HCT116 (cell line): ENCODE measurements around the gene ISOC2. TPM values are rescaled to one million over a fixed set of nuclear protein-coding genes. Genes with fewer than 3 reads are reported as not detected.

Experiments used
- ATAC-seq: fragments of 200-7000 bp; cut with Tn5 transposase; 2 replicates; pipeline ENCODE4 v1.9.1; 2020; ENCODE audit warnings: mild to moderate bottlenecking, moderate library complexity
- BruUV-seq: library from RNA; stranded (reverse); fragments of 400-500 nt; replicated peaks from 2 replicates; lab custom pipeline; 2021; lab: Mats Ljungman, UMichigan
- CTCF ChIA-PET: fragments of 300-600 bp; sonication (Branson Sonifier 250); formaldehyde crosslinking; loops from one replicate; lab custom pipeline; 2021; ENCODE audit warnings: antibody characterized with exemption; lab: Charles Lee
- POLR2A ChIA-PET: fragments of 300-600, 350-600 bp; sonication (Branson Sonifier 250); formaldehyde crosslinking; loops from one replicate; lab custom pipeline; 2021; ENCODE audit warnings: antibody characterized with exemption; lab: Charles Lee
- RAD21 ChIA-PET, 2 experiments: fragments of 300-600 bp; sonication (Branson Sonifier 250); formaldehyde crosslinking; loops; one replicate each; lab custom pipeline; 2023; ENCODE audit warnings: low total read pairs in 2 of 2; ENCODE audit not compliant: uncharacterized antibody in 2 of 2, unreplicated experiment in 2 of 2, low non-redundant PET in 1 of 2; lab: Charles Lee
- DNase-seq: peaks from one replicate; pipeline ENCODE4 v3.0.0-alpha.2; 2010; ENCODE audit warnings: low read depth, low spot score
- H2AFZ ChIP-seq: fragments of 200-600 bp; shearing (Covaris generic), sonication (generic); 2 replicates; pipeline ENCODE4 v1.6.1; 2017; ENCODE audit warnings: low read depth, mixed run types, mixed read lengths, antibody characterized with exemption, low read length; ENCODE audit not compliant: poor library complexity, severe bottlenecking
- H3K27ac ChIP-seq: 2 replicates; pipeline ENCODE4 v1.5.1; 2012; ENCODE audit warnings: low read depth, low read length
- H3K27me3 ChIP-seq: fragments of 200-600 bp; sonication (generic); 2 replicates; pipeline ENCODE4 v1.6.1; 2016; ENCODE audit warnings: mixed run types, low read length, mixed read lengths; ENCODE audit not compliant: insufficient read depth
- H3K36me3 ChIP-seq, 2 experiments: fragments of 200-500 bp in 1 of 2; fragments of 200-600 bp in 1 of 2; sonication (Bioruptor generic) in 1 of 2; sonication (generic) in 1 of 2; 2 replicates each; pipeline versions ENCODE4 v1.5.1 to v1.6.1; 2014 to 2016; ENCODE audit warnings: low read length in 2 of 2, inconsistent platforms in 1 of 2, mixed read lengths in 1 of 2, mixed run types in 1 of 2; ENCODE audit not compliant: insufficient read depth in 2 of 2, control insufficient read depth in 1 of 2
- H3K4me1 ChIP-seq, 2 experiments: fragments of 200-600 bp in 1 of 2; sonication (generic) in 1 of 2; 2 replicates each; pipeline versions ENCODE4 v1.5.1 to v1.6.1; 2012 to 2017; ENCODE audit warnings: low read length in 2 of 2, inconsistent platforms in 1 of 2, mild to moderate bottlenecking in 1 of 2, mixed read lengths in 1 of 2, mixed run types in 1 of 2, moderate library complexity in 1 of 2; ENCODE audit not compliant: insufficient read depth in 2 of 2, control insufficient read depth in 1 of 2
- H3K4me2 ChIP-seq: fragments of 200-600 bp; sonication (generic); 2 replicates; pipeline ENCODE4 v1.6.1; 2017; ENCODE audit warnings: mixed run types, low read length, mixed read lengths
- H3K4me3 ChIP-seq, 2 experiments: fragments of 200-600 bp in 1 of 2; sonication (generic) in 1 of 2; replicated peaks in 1 of 2; 2 replicates each; pipeline ENCODE4 v1.5.1; 2011 to 2016; ENCODE audit warnings: low read length in 2 of 2, control low read depth in 1 of 2, low read depth in 1 of 2, mild to moderate bottlenecking in 1 of 2, mixed read lengths in 1 of 2, mixed run types in 1 of 2
- H3K79me2 ChIP-seq: fragments of 200-600 bp; sonication (generic); 2 replicates; pipeline ENCODE4 v1.6.1; 2017; ENCODE audit warnings: mild to moderate bottlenecking, mixed run types, low read length, moderate library complexity, mixed read lengths; ENCODE audit not compliant: insufficient read depth
- H3K9ac ChIP-seq: fragments of 200-600 bp; sonication (generic); 2 replicates; pipeline ENCODE4 v1.6.1; 2016; ENCODE audit warnings: low read length, mixed read lengths
- H3K9me2 ChIP-seq: fragments of 200-600 bp; sonication (generic), shearing (Covaris generic); 2 replicates; pipeline ENCODE4 v1.6.1; 2017; ENCODE audit warnings: mixed run types, mild to moderate bottlenecking, moderate library complexity; ENCODE audit not compliant: insufficient read depth
- H3K9me3 ChIP-seq, 2 experiments: fragments of 200-500 bp in 1 of 2; fragments of 200-600 bp in 1 of 2; sonication (Bioruptor generic) in 1 of 2; sonication (generic) in 1 of 2; 2 replicates each; pipeline ENCODE4 v1.6.1; 2014 to 2017; ENCODE audit warnings: low read length in 2 of 2, mixed read lengths in 2 of 2, inconsistent platforms in 1 of 2, low read depth in 1 of 2, mild to moderate bottlenecking in 1 of 2, mixed run types in 1 of 2, moderate library complexity in 1 of 2; ENCODE audit not compliant: control insufficient read depth in 1 of 2, insufficient read depth in 1 of 2
- H4K20me1 ChIP-seq: fragments of 200-600 bp; sonication (generic), shearing (Covaris generic); 2 replicates; pipeline ENCODE4 v1.6.1; 2017; ENCODE audit warnings: mixed run types, mild to moderate bottlenecking, moderate library complexity; ENCODE audit not compliant: insufficient read depth
- ATF3 ChIP-seq: IDR thresholded peaks from 2 replicates; pipeline ENCODE4 v1.6.1; 2012
- CBX3 ChIP-seq: IDR thresholded peaks from 2 replicates; pipeline ENCODE4 v1.6.1; 2012; ENCODE audit warnings: low read depth
- CEBPB ChIP-seq: IDR thresholded peaks from 2 replicates; pipeline ENCODE4 v1.6.1; 2012; ENCODE audit warnings: low read depth
- EGR1 ChIP-seq: IDR thresholded peaks from 2 replicates; pipeline ENCODE4 v1.6.1; 2012; ENCODE audit warnings: low read depth
- ELF1 ChIP-seq: IDR thresholded peaks from 2 replicates; pipeline ENCODE4 v1.6.1; 2012; ENCODE audit warnings: low read depth, borderline replicate concordance
- EZH2 ChIP-seq: fragments of 200-600 bp; sonication (generic); IDR thresholded peaks from 2 replicates; pipeline ENCODE4 v1.6.1; 2017; ENCODE audit warnings: antibody characterized with exemption, mixed run types
- FOSL1 ChIP-seq: IDR thresholded peaks from 2 replicates; pipeline ENCODE4 v1.6.1; 2012; ENCODE audit warnings: low read depth
- JUND ChIP-seq: IDR thresholded peaks from 2 replicates; pipeline ENCODE4 v1.6.1; 2012
- MAX ChIP-seq: IDR thresholded peaks from 2 replicates; pipeline ENCODE4 v1.6.1; 2012
- POLR2A ChIP-seq: IDR thresholded peaks from 2 replicates; pipeline ENCODE4 v1.7.0; 2011; ENCODE audit warnings: borderline replicate concordance; ENCODE audit not compliant: insufficient read depth, insufficient read length; ENCODE audit errors: extremely low read depth
- RAD21 ChIP-seq: IDR thresholded peaks from 2 replicates; pipeline ENCODE4 v1.6.1; 2012; ENCODE audit warnings: low read depth, mild to moderate bottlenecking
- SP1 ChIP-seq: IDR thresholded peaks from 2 replicates; pipeline ENCODE4 v1.6.1; 2012; ENCODE audit warnings: low read depth
- SRF ChIP-seq: IDR thresholded peaks from 2 replicates; pipeline ENCODE4 v1.6.1; 2012; ENCODE audit warnings: low read depth
- TCF7L2 ChIP-seq: IDR thresholded peaks from 2 replicates; pipeline ENCODE4 v1.7.0; 2011; ENCODE audit warnings: borderline replicate concordance, inconsistent platforms; ENCODE audit not compliant: insufficient read depth, insufficient read length; ENCODE audit errors: extremely low read depth
- YY1 ChIP-seq: IDR thresholded peaks from 2 replicates; pipeline ENCODE4 v1.6.1; 2011; ENCODE audit warnings: low read length, low read depth, moderate library complexity, mild to moderate bottlenecking; ENCODE audit not compliant: insufficient replicate concordance; ENCODE audit errors: extremely low read depth
- ZBTB33 ChIP-seq: IDR thresholded peaks from 2 replicates; pipeline ENCODE4 v1.6.1; 2011; ENCODE audit warnings: mild to moderate bottlenecking, low read length, moderate library complexity; ENCODE audit not compliant: insufficient replicate concordance; ENCODE audit errors: extremely low read depth
- ZFX ChIP-seq: fragments of 450-650 bp; IDR thresholded peaks from 2 replicates; pipeline ENCODE4 v1.6.1; 2017
- intact Hi-C: fragments of 100-400 bp; cut with micrococcal nuclease; formaldehyde crosslinking; loops from 2 replicates; pipeline ENCODE4 v1.10.0; 2022
- total RNA-seq: library from RNA; stranded (reverse); gene quantifications from one replicate; pipeline ENCODE4 v1.2.1, GENCODE V29; 2021; ENCODE audit not compliant: unreplicated experiment
- TF ChIP-seq, protein P1 (sequence below), 3 experiments: fragments of 200-600 bp in 1 of 3; sonication (generic) in 1 of 3; IDR thresholded peaks in 2 of 3; conservative IDR thresholded peaks in 1 of 3; 2 replicates each; pipeline ENCODE4 v1.5.1; 2012 to 2017; ENCODE audit warnings: low read depth in 2 of 3, low read length in 2 of 3, antibody characterized with exemption in 1 of 3, borderline replicate concordance in 1 of 3, control low read depth in 1 of 3, mild to moderate bottlenecking in 1 of 3, mixed read lengths in 1 of 3, mixed run types in 1 of 3, moderate library complexity in 1 of 3; ENCODE audit not compliant: insufficient read depth in 1 of 3

The ISOC2 gene
- total RNA-seq, 1 experiment from 2014 or later: 56.8 TPM

DNA sequence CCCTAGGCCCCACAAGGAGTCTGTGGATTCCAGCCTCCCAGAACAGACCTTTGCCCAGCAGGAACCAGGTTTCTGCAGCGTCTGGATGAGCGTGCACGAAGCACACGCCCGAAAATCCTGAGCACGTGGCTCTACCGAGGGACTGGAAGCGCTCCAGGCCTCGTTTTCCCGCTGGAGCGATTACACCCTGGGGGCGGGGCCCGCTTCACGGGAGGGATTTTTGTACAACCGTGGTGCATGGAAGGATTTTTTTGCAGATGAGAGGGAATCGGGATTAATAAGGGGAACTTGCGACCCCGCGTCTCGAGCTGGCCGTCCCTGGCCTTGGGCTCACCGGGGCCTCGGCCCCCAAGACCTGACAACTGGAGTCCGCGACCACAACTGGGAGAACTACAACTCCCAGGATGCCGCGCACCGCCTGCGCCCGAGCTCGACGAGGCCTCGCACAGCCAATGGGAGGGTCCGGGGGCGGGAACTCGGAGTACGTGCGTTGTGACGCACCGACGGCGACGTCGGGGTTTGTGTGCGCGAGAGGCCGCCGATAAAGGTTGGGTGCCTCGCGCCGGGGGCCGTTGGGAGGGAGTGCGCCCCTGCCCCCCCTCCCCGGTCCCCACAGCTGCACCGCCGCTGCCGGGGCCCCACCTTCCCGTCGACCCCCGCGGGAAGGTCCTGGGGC lies 14.8 kb upstream of the ISOC2 start, which contains the start of gene ZNF628 (continued):
- TF ChIP-seq POLR2A: no peak
- TF ChIP-seq, all 23 proteins: peak for 5

DNA sequence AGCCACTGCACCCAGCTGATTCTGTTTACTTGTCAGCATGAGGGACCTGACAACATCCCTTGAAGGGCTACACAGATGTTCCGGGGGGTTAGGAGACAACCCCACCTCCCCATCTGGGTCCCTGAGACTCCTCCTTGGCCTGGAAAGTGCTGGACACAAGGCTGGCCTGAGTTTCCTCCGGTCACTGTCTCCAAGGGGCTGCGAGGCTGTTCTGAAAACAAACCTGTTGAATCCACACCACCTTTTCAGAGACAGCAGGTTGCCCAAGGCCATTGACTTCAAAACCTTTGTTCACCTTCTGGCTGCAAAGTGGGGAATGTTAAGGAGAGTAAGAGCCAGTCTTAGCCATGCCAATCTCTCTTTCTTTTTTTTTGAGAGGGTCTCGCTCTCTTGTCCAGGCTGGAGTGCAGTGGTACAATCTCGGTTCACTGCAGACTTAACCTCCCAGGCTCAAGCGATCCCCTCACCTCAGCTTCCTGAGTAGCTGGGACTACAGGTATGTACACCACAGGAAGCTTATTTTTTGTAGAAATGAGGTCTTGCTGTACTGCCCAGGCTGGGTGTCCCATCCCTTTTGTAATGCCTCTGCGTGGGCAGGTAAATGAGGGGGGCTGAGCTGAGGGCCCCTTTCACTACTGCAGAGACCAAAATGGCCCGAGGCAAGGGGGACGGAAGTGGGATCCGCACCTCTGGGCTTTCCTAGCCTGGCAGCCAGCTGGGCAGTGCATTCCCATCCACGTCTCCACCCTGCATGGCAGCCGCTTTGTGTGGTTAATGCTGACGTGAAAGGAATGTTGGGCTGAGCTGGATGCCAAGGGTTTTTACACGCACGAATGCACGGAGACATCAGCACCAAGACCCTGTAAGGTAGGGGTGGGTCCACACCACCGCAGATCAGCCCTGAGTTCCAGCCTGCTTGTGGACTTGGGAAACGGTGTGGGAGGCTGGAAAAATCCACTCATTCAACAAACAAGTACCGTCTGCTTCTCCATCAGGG lies 13.1 kb upstream of the ISOC2 start:
- no peaks in the 10 kb centered on the region for H3K9me2 ChIP-seq
- ATAC-seq (no peak), DNase-seq (no peak)
- H3K27ac ChIP-seq: peak overlapping the region; percentile 98
- peak overlapping the region in 1 of 2 experiments; percentile 1; a peak in 1 of 4 replicates for H3K4me3 ChIP-seq
- no peak overlapping the region for H2AFZ ChIP-seq
- no peaks in the 10 kb centered on the region for H4K20me1 ChIP-seq
- peak overlapping the region; percentile 90 for H3K9ac ChIP-seq
- intact Hi-C loops: no loop called here
- peaks cover 37 to 58% of the 10 kb centered on the region in 2 experiments for H3K4me1 ChIP-seq
- BruUV-seq: no TSS peak
- POLR2A ChIA-PET: interaction anchor here (1.0 to 1.7 kb wide), 2 partner anchors 10 to 13 kb away, joined by 6 read pairs; partner anchors contain the start of genes ISOC2 and NAT14
- peak overlapping the region; percentile 87 for H3K4me2 ChIP-seq
- no peaks in the 10 kb centered on the region for H3K27me3 ChIP-seq
- no peaks in the 10 kb centered on the region for H3K9me3 ChIP-seq
- peaks cover 0 to 11% of the 10 kb centered on the region in 2 experiments; a peak in 2 of 4 replicates for H3K36me3 ChIP-seq
- RAD21 ChIA-PET: interaction anchor here in 1 of 2 experiments (0.5 kb wide), 1 partner anchor 156 kb away, joined by 4 read pairs; no protein-coding TSS in a partner anchor
- H3K79me2 ChIP-seq: peaks cover 44% of the 10 kb centered on the region
- CTCF ChIA-PET: no interaction called here
- TF ChIP-seq ZBTB33 (no peak), EGR1 (no peak), POLR2A (no peak), SRF (no peak), YY1 (no peak), MAX (no peak), CBX3 (no peak), JUND (no peak), ELF1 (no peak), SP1 (no peak), FOSL1 (no peak), ZFX (no peak), ATF3 (no peak), CEBPB (no peak), EZH2 (no peak), RAD21 (no peak), TCF7L2 (no peak)
- TF ChIP-seq, protein P1, sequence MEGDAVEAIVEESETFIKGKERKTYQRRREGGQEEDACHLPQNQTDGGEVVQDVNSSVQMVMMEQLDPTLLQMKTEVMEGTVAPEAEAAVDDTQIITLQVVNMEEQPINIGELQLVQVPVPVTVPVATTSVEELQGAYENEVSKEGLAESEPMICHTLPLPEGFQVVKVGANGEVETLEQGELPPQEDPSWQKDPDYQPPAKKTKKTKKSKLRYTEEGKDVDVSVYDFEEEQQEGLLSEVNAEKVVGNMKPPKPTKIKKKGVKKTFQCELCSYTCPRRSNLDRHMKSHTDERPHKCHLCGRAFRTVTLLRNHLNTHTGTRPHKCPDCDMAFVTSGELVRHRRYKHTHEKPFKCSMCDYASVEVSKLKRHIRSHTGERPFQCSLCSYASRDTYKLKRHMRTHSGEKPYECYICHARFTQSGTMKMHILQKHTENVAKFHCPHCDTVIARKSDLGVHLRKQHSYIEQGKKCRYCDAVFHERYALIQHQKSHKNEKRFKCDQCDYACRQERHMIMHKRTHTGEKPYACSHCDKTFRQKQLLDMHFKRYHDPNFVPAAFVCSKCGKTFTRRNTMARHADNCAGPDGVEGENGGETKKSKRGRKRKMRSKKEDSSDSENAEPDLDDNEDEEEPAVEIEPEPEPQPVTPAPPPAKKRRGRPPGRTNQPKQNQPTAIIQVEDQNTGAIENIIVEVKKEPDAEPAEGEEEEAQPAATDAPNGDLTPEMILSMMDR (IDR thresholded peaks at IDR 0.05 in 2 of 3, conservative IDR thresholded peaks at IDR 0.05 in 1 of 3; ENCODE audit: borderline replicate concordance in 1 of 3, insufficient read depth in 1 of 3, low read depth in 2 of 3, low read length in 2 of 3): no peak
